Transverse colon (tissue), 4 donors: ENCODE measurements around the gene CDK14. TPM values are rescaled to one million over a fixed set of nuclear protein-coding genes. Genes with fewer than 3 reads are reported as not detected.

Experiments used
- DNase-seq: peaks from one replicate; pipeline ENCODE4 v3.0.0-alpha.2; 2019
- H3K27ac ChIP-seq, 4 donors: fragments of 200-600 bp; sonication (generic); 2 replicates each; pipeline ENCODE4 v1.5.1; 2016 to 2018; ENCODE audit warnings: inconsistent platforms in 4 of 4
- H3K27me3 ChIP-seq: fragments of 200-600 bp; sonication (generic); 2 replicates; pipeline ENCODE4 v1.5.1; 2017; ENCODE audit warnings: inconsistent platforms
- H3K36me3 ChIP-seq, 4 donors: fragments of 200-600 bp; sonication (generic); 2 replicates each; pipeline ENCODE4 v1.5.1; 2017 to 2019; ENCODE audit warnings: inconsistent platforms in 4 of 4
- H3K4me1 ChIP-seq, 4 donors: fragments of 200-600 bp; sonication (generic); 2 replicates each; pipeline ENCODE4 v1.5.1; 2017 to 2020; ENCODE audit warnings: inconsistent platforms in 4 of 4
- H3K4me3 ChIP-seq, 4 donors: fragments of 200-600 bp; sonication (generic); 1 replicate in 1 of 4; 2 replicates in 3 of 4; pipeline versions ENCODE4 v1.5.1 to v1.6.1; 2017 to 2019; ENCODE audit warnings: inconsistent platforms in 4 of 4
- H3K9me3 ChIP-seq, 2 donors: fragments of 200-600 bp; sonication (generic); 2 replicates each; pipeline ENCODE4 v1.5.1; 2017 to 2019; ENCODE audit warnings: inconsistent platforms in 2 of 2
- EP300 ChIP-seq: sonication (generic); formaldehyde crosslinking; IDR thresholded peaks from one replicate; pipeline ENCODE4 v1.6.1; 2017; ENCODE audit warnings: antibody characterized with exemption, low read depth
- POLR2A ChIP-seq: fragments of 450-650 bp; IDR thresholded peaks from one replicate; pipeline ENCODE4 v1.6.1; 2016; ENCODE audit warnings: antibody characterized with exemption, mild to moderate bottlenecking, moderate library complexity
- POLR2AphosphoS5 ChIP-seq, 3 donors: sonication (generic); formaldehyde crosslinking; IDR thresholded peaks; one replicate each; pipeline ENCODE4 v1.6.1; 2016; ENCODE audit warnings: antibody characterized with exemption in 3 of 3
- WGBS, 2 donors: methylation state at CpG; one replicate each; pipeline ENCODE4 v1.1.5; 2018; ENCODE audit warnings: low coverage in 1 of 2; 5-methylcytosine and 5-hydroxymethylcytosine counted together
- in situ Hi-C, 4 donors: fragments of 200-750 bp; cut with MboI; loops; one replicate each; pipeline versions ENCODE4 v1.15.0 to v1.15.1; 2017; ENCODE audit warnings: low sequenced_read_pairs in 3 of 4, low pct_ligation_motif_present in 1 of 4, low pct_unique_long_range_greater_than_20kb in 1 of 4
- intact Hi-C: fragments of 100-400 bp; cut with DNase I; formaldehyde crosslinking; loops from one replicate; pipeline ENCODE4 v1.15.1; 2023; ENCODE audit warnings: low total_unique reads
- total RNA-seq, 4 donors: library from RNA; depleted of rRNA; stranded (reverse); fragments of >200 nt; gene quantifications; one replicate each; pipeline ENCODE4 v1.1.0, GENCODE V29; 2016
- TF ChIP-seq, protein P1 (sequence below), 5 experiments: fragments of 200-600 bp in 3 of 5; fragments of 450-650 bp in 2 of 5; sonication (generic) in 3 of 5; IDR thresholded peaks; 1 replicate in 2 of 5; 2 replicates in 3 of 5; pipeline ENCODE4 v1.5.1; 2016 to 2017; ENCODE audit warnings: antibody characterized with exemption in 5 of 5, inconsistent platforms in 3 of 5, mild to moderate bottlenecking in 2 of 5, moderate library complexity in 1 of 5

CDK14 gene
- total RNA-seq, 4 donors from 2014 or later: 0.40 to 15.4 (median 4.8) TPM

DNA sequence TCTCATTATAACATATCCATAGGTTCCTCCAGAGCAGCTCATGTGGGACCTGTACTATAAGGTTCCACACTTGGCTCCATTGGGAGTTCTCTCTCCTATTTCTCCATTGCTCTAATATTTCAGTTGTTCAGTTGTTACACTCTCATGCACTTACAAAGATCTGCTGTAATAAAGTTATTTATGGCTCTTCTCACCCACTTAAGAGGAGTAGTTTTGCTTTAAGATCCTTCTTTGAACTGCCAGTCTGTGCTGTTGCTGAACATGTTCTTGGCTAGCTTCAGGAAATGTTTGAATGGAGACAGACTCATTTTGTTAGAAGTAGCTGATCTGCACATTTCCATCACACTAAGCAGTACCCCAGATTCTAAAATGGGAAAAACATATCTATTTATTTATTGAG, 250.1 kb downstream of the CDK14 start:
- no peaks in the 10 kb centered on the region for H3K9me3 ChIP-seq
- intact Hi-C loops (no loop called here), in situ Hi-C loops (no loop called here)
- no peaks in the 10 kb centered on the region for H3K27me3 ChIP-seq
- TF ChIP-seq POLR2A (no peak), EP300 (no peak), POLR2AphosphoS5 (IDR thresholded peaks at IDR 0.05) (no peak)
- TF ChIP-seq, protein P1, sequence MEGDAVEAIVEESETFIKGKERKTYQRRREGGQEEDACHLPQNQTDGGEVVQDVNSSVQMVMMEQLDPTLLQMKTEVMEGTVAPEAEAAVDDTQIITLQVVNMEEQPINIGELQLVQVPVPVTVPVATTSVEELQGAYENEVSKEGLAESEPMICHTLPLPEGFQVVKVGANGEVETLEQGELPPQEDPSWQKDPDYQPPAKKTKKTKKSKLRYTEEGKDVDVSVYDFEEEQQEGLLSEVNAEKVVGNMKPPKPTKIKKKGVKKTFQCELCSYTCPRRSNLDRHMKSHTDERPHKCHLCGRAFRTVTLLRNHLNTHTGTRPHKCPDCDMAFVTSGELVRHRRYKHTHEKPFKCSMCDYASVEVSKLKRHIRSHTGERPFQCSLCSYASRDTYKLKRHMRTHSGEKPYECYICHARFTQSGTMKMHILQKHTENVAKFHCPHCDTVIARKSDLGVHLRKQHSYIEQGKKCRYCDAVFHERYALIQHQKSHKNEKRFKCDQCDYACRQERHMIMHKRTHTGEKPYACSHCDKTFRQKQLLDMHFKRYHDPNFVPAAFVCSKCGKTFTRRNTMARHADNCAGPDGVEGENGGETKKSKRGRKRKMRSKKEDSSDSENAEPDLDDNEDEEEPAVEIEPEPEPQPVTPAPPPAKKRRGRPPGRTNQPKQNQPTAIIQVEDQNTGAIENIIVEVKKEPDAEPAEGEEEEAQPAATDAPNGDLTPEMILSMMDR (IDR thresholded peaks at IDR 0.05): no peak
- no peak overlapping the region for H3K4me3 ChIP-seq
- H3K36me3 ChIP-seq: no peaks in the 10 kb centered on the region
- no peak overlapping the region for H3K27ac ChIP-seq
- no peaks in the 10 kb centered on the region for H3K4me1 ChIP-seq
- no peak for DNase-seq

DNA sequence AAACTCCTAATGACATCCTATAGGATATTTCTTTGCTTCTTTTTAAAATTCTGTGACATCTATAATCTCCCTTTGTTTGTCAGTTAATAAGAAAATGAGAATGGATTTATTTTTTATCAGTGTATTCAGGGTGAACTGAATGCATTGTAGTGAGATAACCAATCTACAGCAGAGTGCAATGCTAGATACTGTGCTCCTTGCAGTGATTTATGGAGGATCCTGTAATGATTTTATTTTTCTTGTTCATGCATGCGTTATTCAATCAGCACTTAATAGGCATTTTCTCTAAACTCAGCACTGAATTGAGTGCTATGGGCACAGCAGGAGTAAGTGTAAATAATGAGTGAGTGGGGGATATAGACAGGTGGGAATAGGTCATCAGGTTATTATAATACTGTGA, 253.9 kb downstream of the CDK14 start:
- H3K36me3 ChIP-seq: no peaks in the 10 kb centered on the region
- in situ Hi-C loops (no loop called here), intact Hi-C loops (no loop called here)
- H3K4me1 ChIP-seq: no peaks in the 10 kb centered on the region
- no peaks in the 10 kb centered on the region for H3K27me3 ChIP-seq
- H3K27ac ChIP-seq: no peak overlapping the region
- DNase-seq: no peak
- no peak overlapping the region for H3K4me3 ChIP-seq
- WGBS, 2 donors: 87 to 100% methylated on average over 1 of the region's 1 CpG
- H3K9me3 ChIP-seq: no peaks in the 10 kb centered on the region
- no peak for TF ChIP-seq POLR2AphosphoS5 (IDR thresholded peaks at IDR 0.05)

DNA sequence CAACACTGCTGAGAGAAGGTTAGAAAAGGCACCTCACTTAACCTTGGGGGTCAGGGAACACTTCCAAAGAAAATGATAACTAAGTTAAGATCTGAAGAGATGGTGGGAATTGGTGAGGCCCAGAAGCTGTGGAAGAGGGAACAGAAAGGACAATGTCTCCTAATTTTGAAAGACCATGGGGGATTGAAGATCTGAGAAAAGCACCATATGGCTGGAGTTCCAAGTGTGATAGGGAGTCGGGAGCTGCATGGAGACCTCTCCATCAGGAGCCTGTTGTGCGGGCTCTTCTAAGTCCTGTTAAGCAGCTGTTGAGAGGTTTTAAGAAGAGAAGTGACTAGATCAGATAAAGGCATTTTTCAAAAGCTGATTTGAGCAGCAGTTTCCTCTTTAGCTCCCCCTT, 254.3 kb downstream of the CDK14 start:
- Histone ChIP-seq H3K27me3 (no peaks in the 10 kb centered on the region), H3K9me3 (no peaks in the 10 kb centered on the region), H3K27ac (no peak overlapping the region), H3K36me3 (no peaks in the 10 kb centered on the region), H3K4me3 (no peak overlapping the region), H3K4me1 (no peaks in the 10 kb centered on the region)
- intact Hi-C loops: no loop called here
- in situ Hi-C loops: no loop called here
- WGBS, 2 donors: 82 to 89% methylated on average over 2 of the region's 2 CpGs
- TF ChIP-seq, protein P1 (IDR thresholded peaks at IDR 0.05): no peak
- TF ChIP-seq EP300 (no peak), POLR2AphosphoS5 (IDR thresholded peaks at IDR 0.05) (no peak), POLR2A (no peak)
- DNase-seq: no peak

DNA sequence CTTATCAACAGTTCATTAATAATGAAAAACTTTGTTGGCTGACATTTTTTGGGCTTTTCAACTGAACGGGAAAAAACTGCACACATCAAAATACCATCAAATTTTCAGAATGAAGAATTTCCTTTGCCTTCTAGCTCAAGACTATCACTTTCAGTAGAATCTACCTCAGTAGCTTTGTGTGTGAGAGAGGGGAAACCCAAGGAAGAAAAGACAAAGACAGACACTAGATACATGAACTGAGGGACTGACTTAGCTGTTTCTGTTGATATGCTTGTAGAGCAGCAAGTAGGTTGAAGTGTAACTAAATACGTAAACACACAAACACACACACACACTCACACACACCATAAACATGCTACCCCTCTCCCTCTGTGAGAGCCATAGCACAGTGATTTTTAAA, 257.1 kb downstream of the CDK14 start:
- in situ Hi-C loops (no loop called here), intact Hi-C loops (no loop called here)
- Histone ChIP-seq H3K4me1 (no peaks in the 10 kb centered on the region), H3K27me3 (no peaks in the 10 kb centered on the region), H3K27ac (no peak overlapping the region), H3K36me3 (no peaks in the 10 kb centered on the region), H3K4me3 (no peak overlapping the region), H3K9me3 (no peaks in the 10 kb centered on the region)
- WGBS, 2 donors: 85 to 94% methylated on average over 2 of the region's 2 CpGs
- no peak for TF ChIP-seq POLR2AphosphoS5 (IDR thresholded peaks at IDR 0.05)
- TF ChIP-seq, protein P1 (IDR thresholded peaks at IDR 0.05): no peak
- no peak for TF ChIP-seq EP300
- no peak for TF ChIP-seq POLR2A
- no peak for DNase-seq

DNA sequence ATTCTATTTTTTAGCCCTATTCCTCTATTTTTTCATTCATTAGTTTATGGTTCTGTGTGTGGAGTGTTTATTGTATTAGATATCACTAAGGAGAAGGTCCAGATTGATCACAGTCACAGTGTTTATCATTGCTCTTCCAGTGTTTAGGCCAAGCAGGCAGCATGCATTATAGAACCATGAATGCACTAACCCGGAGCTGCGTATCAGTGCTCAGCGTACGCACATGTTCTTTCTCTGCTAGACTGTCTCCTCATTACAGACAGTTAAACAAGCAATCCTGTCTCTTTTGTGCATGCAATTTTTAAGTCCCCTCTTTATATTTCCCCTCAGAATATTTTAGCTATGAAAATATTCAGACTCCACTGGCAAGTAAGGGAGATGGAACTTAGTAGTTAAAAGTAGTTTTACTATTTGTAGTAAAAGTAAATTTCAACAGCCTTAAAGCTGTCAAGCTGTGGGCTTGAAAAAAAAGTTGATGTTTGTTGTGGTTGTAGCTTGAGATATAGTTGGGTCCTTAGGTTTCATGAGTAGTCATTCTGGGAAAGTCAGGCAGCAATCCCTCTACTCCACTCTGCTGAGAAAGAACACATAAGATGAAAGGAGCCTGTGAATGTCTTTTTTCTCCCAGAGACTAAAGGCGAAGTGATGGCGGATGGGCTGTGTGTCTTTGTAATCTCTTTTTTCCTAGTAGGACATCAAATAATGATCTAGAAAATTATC, 260.4 kb downstream of the CDK14 start:
- 87 to 100% methylated on average over 3 to 6 of the region's 6 CpGs for WGBS, 2 donors
- no peak for DNase-seq

More for the DNA sequence above, 260.4 kb downstream of the CDK14 start:
- Histone ChIP-seq H3K27ac (no peak overlapping the region), H3K36me3 (no peaks in the 10 kb centered on the region), H3K27me3 (no peaks in the 10 kb centered on the region), H3K4me1 (no peaks in the 10 kb centered on the region), H3K9me3 (no peaks in the 10 kb centered on the region), H3K4me3 (no peak overlapping the region)
- in situ Hi-C loops: no loop called here
- TF ChIP-seq EP300: no peak
- TF ChIP-seq POLR2A: no peak
- no peak for TF ChIP-seq POLR2AphosphoS5 (IDR thresholded peaks at IDR 0.05)
- TF ChIP-seq, protein P1 (IDR thresholded peaks at IDR 0.05): no peak
- intact Hi-C loops: no loop called here
